Psoas muscle (tissue), 8 donors: Measurements from ENCODE around the gene BCAS3. TPM values are rescaled to one million over a fixed set of nuclear protein-coding genes. Genes with fewer than 3 reads are reported as not detected.

Experiments used
- ATAC-seq, 4 donors: fragments of 200-7000 bp; cut with Tn5 transposase; one replicate each; pipeline ENCODE4 v1.9.1; 2020; ENCODE audit warnings: moderate library complexity in 3 of 4, mild to moderate bottlenecking in 2 of 4
- DNase-seq, 2 donors: peaks; one replicate each; pipeline ENCODE4 v3.0.0-alpha.2; 2020
- H3K27ac ChIP-seq: fragments of 200-600 bp; one replicate; pipeline ENCODE4 v1.8.0; 2022
- H3K27me3 ChIP-seq, 3 donors: fragments of 200-600 bp in 1 of 3; one replicate each; pipeline versions ENCODE4 v1.6.1 to v1.8.0; 2013 to 2022; ENCODE audit warnings: low read length in 2 of 3, mild to moderate bottlenecking in 2 of 3, moderate library complexity in 1 of 3; ENCODE audit not compliant: insufficient read depth in 3 of 3
- H3K36me3 ChIP-seq, 2 donors: fragments of 200-600 bp in 1 of 2; one replicate each; pipeline versions ENCODE4 v1.6.1 to v1.8.0; 2013 to 2022; ENCODE audit warnings: low read depth in 1 of 2, mild to moderate bottlenecking in 1 of 2, moderate library complexity in 1 of 2; ENCODE audit not compliant: insufficient read depth in 1 of 2
- H3K4me1 ChIP-seq: fragments of 200-600 bp; one replicate; pipeline ENCODE4 v1.8.0; 2022
- H3K4me3 ChIP-seq: fragments of 200-600 bp; one replicate; pipeline ENCODE4 v1.8.0; 2022; ENCODE audit warnings: mild to moderate bottlenecking
- H3K9me3 ChIP-seq: fragments of 200-600 bp; one replicate; pipeline ENCODE4 v1.8.0; 2022
- whole genome bisulfite sequencing, 3 donors: extraction: QIAGEN DNeasy Blood & Tissue Kit; methylation state at CpG; one replicate each; pipeline versions ENCODE4 v1.1.6 to v1.1.7; 2013; 5-methylcytosine and 5-hydroxymethylcytosine counted together
- intact Hi-C, 2 donors: fragments of 100-400 bp; cut with DNase I; formaldehyde crosslinking; loops; one replicate each; pipeline versions ENCODE4 v1.11.0 to v1.14.2; 2022
- polyA plus RNA-seq, 3 donors: library from polyadenylated mRNA; stranded (reverse); fragments of 200-250 nt; gene quantifications; one replicate each; pipeline ENCODE4 v1.2.3, GENCODE V29; 2013
- total RNA-seq, 4 donors: library from RNA; stranded (reverse); fragmentation: NEBNext Ultra II Directional in 2 of 4; extraction: Animal tissue kit (Norgen Biotek cat#: 25700) in 2 of 4; gene quantifications; one replicate each; pipeline versions ENCODE4 v1.2.1 to v1.2.4, GENCODE V29; 2021 to 2023
- TF ChIP-seq, protein P1 (sequence below): fragments of 200-600 bp; IDR thresholded peaks from one replicate; pipeline ENCODE4 v1.8.0; 2022; ENCODE audit warnings: antibody characterized with exemption
- donor health status: healthy with polysubstance abuse.
- donor health status: DM: no; HTN: no; CAD: no; lungs with moderate emphysema.
- donor health status: Bipolar disorder and iron deficiency.
- donor health status: healthy.
- donor health status: DM: yes; HTN: yes; CAD: no.
- donor health status: DM: no; HTN: no; CAD: no.
- donor health status: DM: no; HTN: no; CAD: no.
- donor health status: DM: yes; HTN: yes; CAD: no.

The BCAS3 gene
- total and polyA plus RNA-seq, 7 donors: 2.4 to 28.8 (median 15.0) TPM

DNA sequence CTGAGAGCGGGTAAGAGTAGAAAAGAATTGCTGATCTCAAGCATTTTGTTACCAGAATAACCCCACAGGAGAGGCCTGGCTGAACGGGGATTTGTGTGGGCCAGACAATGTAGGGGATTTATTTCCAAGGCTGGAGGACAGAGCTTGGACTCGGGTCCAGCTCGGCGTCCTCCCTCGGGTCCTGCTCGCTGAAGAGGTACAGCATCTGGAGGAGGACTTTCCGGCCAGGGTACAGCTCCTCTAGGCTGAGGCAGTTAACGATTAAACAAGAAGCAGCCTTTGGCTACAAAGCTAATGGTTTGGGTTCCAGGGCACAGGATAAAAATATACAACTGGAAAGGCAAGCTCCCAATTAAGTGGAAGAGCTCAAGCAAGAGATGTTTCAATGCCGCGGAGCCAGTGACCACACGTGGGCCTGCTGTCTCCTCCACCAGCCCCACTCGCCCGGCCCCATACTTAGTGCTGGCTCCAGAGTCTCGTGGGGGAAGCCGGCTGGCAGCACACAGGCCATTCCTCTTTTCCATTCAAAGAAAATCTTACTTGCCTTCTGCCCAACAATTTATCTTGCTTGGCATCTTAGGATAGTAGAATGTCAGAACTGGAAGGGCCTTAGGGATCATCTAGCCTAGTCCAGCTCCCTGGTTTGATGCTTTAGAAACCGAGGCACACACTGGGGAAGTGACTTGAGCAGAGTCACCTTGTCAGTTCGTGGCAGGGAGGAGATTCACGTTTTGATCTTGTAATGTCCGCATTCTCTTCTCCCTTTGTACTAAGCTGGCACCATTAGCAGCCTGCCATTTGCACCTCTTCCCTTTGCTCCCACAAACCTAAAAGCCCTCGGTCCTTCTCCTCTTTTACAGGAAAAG, 636.0 kb downstream of the BCAS3 start:
- WGBS, 3 donors: 31 to 57% (median 37%) methylated on average over 21 of the region's 21 CpGs
- Histone ChIP-seq H3K27ac (peak overlapping the region; percentile 71), H3K27me3 (no peaks in the 10 kb centered on the region), H3K9me3 (no peaks in the 10 kb centered on the region), H3K4me1 (peaks cover 21% of the 10 kb centered on the region), H3K4me3 (no peak overlapping the region), H3K36me3 (no peaks in the 10 kb centered on the region)
- TF ChIP-seq, protein P1, sequence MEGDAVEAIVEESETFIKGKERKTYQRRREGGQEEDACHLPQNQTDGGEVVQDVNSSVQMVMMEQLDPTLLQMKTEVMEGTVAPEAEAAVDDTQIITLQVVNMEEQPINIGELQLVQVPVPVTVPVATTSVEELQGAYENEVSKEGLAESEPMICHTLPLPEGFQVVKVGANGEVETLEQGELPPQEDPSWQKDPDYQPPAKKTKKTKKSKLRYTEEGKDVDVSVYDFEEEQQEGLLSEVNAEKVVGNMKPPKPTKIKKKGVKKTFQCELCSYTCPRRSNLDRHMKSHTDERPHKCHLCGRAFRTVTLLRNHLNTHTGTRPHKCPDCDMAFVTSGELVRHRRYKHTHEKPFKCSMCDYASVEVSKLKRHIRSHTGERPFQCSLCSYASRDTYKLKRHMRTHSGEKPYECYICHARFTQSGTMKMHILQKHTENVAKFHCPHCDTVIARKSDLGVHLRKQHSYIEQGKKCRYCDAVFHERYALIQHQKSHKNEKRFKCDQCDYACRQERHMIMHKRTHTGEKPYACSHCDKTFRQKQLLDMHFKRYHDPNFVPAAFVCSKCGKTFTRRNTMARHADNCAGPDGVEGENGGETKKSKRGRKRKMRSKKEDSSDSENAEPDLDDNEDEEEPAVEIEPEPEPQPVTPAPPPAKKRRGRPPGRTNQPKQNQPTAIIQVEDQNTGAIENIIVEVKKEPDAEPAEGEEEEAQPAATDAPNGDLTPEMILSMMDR: no peak
- ATAC-seq (peak in 1 of 4 donors; percentile 24), DNase-seq (no peak)
- intact Hi-C loops: no loop called here

DNA sequence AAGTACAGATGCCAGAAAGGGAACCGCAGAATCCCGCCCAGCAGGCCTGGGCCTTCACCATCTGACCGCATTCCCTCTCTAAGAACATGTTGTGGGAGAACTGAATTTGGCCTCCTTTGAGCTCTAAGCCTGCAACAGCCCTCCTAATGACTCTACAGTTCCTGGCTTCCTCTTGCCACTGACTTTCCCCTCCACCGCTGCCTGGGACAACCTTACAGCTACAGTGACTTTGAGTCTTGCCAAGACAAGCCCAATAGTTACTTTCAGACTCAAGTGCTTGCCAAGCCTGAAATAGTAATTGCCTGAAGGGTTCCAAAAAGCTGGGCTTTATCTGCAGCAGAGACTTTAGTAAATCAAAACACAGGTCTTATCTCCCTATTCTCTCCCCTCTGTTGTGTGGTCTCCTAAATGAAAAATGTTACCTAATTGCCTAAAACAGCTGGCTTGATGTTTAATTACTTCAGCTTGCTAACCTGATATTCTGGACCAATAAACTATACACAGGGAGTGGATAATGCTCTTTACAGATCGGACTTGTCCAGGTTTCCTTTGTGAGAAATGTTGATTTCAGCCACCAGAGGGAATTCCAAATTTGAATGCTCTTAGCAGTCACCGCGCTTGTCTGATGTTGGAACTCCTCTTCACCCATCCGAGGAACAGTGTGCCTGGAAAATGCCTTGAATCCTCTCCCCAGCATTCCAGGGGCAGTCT, 636.9 kb downstream of the BCAS3 start:
- H3K9me3 ChIP-seq: no peaks in the 10 kb centered on the region
- H3K4me1 ChIP-seq: peaks cover 21% of the 10 kb centered on the region
- H3K27ac ChIP-seq: peak overlapping the region; percentile 71
- no peaks in the 10 kb centered on the region for H3K36me3 ChIP-seq
- no peaks in the 10 kb centered on the region for H3K27me3 ChIP-seq
- peak overlapping the region; percentile 20 for H3K4me3 ChIP-seq
- DNase-seq (peak; percentile 25 to 64), ATAC-seq (peak; percentile 72 to 91 (median 88))
- 24 to 32% (median 28%) methylated on average over 8 of the region's 8 CpGs for WGBS, 3 donors
- intact Hi-C loops: no loop called here
- TF ChIP-seq, protein P1: peak; percentile 8

DNA sequence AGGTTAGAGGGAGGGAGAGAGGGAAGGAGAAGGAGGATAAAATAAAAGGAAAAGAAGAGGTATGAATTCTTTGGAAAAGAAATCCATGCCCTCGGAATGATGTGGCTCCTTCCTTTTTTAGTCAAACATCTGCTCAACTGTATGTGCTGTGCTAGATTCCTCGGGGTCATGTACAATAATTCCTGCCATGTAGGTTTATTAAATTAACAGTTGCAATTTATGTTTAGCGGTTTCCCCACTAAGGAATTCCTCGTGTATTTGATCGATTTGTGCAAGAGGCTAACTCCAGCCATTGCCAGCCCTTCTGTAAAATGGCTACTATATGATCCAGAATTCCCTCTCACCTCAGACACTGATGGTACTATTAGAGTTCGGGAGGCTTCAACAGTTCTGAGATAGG, 639.0 kb downstream of the BCAS3 start:
- 91 to 95% (median 93%) methylated on average over 6 of the region's 6 CpGs for WGBS, 3 donors
- Histone ChIP-seq H3K27me3 (no peaks in the 10 kb centered on the region), H3K27ac (no peak overlapping the region)

DNA sequence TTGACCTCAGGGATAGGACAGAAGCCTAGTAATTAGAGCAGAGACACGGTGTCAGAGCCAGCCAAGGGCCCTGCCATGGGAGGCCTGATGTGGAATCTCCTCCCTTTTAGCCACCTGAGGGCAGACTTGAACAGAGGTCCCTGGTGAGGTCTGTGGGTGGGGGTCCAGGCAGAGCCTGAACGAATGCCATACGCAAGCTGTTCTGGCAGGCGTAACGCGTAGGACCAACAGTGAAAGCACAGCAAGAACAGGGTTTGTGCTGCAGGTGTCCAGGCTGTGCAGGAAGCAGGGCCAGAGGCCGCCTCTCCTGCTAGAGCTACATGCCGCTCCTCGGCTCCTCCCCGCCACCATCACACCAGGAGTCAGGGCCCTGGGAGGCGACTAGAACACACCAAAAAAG, 640.1 kb downstream of the BCAS3 start:
- Histone ChIP-seq H3K9me3 (no peaks in the 10 kb centered on the region), H3K4me3 (no peak overlapping the region), H3K36me3 (no peaks in the 10 kb centered on the region), H3K27me3 (no peaks in the 10 kb centered on the region), H3K27ac (no peak overlapping the region), H3K4me1 (peaks cover 21% of the 10 kb centered on the region)
- TF ChIP-seq, protein P1: no peak
- DNase-seq (no peak), ATAC-seq (no peak)
- intact Hi-C loops: no loop called here
- 89 to 96% (median 91%) methylated on average over 11 of the region's 11 CpGs for WGBS, 3 donors

More for the DNA sequence above, 639.0 kb downstream of the BCAS3 start:
- intact Hi-C loops: no loop called here
- peaks cover 21% of the 10 kb centered on the region for H3K4me1 ChIP-seq
- ATAC-seq: no peak
- no peak overlapping the region for H3K4me3 ChIP-seq
- DNase-seq: no peak
- no peaks in the 10 kb centered on the region for H3K36me3 ChIP-seq
- H3K9me3 ChIP-seq: no peaks in the 10 kb centered on the region
- TF ChIP-seq, protein P1: no peak
